Stimulated activated CD8-positive, alpha-beta memory T cell treated with anti-CD3 and anti-CD28 coated beads, Interleukin-7, amount 100 ng/mL, for 4 hours (primary cell): Measurements from ENCODE around the gene DLG4.
"Not testable (repeated sequence)": the region's sequence is repeated elsewhere in the genome, so short reads cannot be mapped to it uniquely, and the experiment has no call there.

Experiments used
- DNase-seq, 2 donors: peaks; one replicate each; pipeline ENCODE4 v3.0.0-alpha.2; 2020; ENCODE audit warnings: low read depth in 2 of 2

DLG4 gene

GRCh38 chr17:7158424-7158823 is 61.2 kb downstream of the DLG4 start:
- DNase-seq, result not testable (repeated sequence)

DNA sequence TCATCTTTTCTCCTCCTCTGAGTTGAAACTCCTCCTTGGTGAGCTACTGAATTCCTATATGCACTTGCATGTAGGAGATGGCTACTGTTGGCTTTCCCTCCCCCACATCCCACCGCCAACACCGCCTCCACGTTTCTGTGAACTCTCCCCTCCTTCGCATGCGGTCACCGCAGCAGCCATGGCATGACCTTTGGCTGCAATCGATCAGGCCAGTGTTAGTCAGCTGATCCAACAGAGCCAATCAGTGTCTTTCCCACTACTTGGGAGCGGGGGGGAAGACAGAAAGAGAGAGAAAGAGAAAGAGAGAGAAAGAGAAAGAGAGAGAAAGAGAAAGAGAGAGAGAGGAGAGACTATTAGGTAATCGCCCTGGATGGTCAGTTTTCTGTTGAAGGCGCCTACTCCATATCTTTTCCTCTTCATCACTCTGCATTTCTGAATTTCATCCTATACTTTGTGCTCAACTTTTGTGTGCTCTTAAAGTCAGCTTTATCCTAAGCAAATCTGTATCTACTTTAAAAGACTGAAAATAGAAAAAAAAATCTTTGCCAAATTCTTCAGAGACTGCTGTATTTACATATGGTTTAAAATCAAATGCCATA is 63.2 kb downstream of the DLG4 start:
- no peak for DNase-seq

- DNase-seq, result no peak
Measured at GRCh38 chr17:7147772-7148171, 71.9 kb downstream of the DLG4 start.

DNA sequence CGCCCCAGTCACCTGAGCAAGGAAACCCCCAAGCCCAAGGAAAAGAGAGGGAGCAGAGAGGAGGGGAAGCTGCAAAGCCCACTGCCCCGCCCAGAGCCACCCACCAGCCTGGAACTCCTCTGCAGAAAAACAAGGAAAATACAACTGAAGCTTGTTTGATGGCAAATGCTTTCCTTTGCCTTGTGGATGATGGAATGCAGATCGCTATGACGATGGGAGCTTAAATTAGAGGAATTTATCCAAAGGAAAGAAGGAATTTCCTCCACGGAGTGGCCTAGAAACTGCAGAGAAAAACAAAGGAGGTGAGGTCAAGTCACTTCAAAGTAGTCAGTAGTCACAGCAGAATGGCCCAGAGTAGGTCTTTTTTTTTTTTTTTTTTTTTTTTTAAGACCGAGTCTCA is 73.5 kb downstream of the DLG4 start:
- DNase-seq, result no peak

GRCh38 chr17:7144213-7144612 is 75.4 kb downstream of the DLG4 start:
- no peak for DNase-seq

DNA sequence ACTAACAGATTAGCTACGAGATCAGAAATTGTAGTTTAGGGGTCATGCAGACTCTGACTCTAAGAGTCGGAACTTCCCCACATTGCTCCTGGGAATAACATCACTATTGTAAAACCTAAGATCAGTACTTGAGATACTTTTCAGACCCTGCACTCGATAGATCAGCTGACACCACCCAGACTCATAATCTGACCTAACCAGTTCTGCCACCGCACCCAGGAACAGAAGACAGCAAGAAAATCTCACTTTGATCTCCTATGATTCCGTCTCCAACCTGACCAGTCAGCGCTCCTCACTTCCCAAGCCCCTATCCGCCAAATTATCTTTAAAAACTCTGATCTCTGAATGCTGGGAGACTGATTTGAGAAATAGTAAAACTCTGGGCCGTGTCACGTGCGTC is 77.8 kb downstream of the DLG4 start:
- DNase-seq, result no peak

GRCh38 chr17:7139400-7139799 is 80.2 kb downstream of the DLG4 start:
- DNase-seq, result no peak

DNA sequence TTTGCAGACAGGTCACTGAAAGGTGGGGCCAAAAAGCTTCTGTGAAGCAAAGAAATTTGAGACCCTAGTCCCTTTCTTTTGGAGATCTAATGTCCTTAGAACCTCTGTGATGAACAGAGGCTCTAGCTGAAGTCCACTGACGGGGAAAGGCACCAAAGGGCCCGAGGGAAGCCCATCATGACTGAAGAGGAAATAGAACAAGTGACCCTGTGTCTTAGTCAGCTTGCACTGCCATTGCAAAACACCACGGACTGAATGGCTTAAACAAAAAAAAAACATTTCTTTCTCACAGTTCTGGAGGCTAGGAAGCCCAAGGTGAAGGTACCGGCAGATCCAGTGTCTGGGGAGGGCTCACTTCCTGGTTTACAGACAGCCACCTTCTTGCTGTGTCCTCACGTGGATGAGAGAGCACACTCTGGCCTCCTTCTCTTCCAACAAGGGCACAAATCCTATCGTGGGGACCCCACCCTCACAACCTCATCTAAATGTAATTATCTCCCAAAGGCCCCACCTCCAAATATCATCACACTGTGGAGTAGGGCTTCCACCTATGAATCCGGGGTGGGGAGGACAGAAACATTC is 80.7 kb downstream of the DLG4 start:
- DNase-seq, result no peak

GRCh38 chr17:7137171-7137943 is 82.3 kb downstream of the DLG4 start:
- no peak for DNase-seq
